ENCODE measurements around the gene MAPK7. TPM values are rescaled to one million over a fixed set of nuclear protein-coding genes. Genes with fewer than 3 reads are reported as not detected.

The MAPK7 gene
- total and polyA plus RNA-seq, 10 of the 15 experiments (the other 5 are each of a cell fraction or from before 2014, with no cell fraction given): 0.37 to 13.5 (median 5.6) TPM

DNA sequence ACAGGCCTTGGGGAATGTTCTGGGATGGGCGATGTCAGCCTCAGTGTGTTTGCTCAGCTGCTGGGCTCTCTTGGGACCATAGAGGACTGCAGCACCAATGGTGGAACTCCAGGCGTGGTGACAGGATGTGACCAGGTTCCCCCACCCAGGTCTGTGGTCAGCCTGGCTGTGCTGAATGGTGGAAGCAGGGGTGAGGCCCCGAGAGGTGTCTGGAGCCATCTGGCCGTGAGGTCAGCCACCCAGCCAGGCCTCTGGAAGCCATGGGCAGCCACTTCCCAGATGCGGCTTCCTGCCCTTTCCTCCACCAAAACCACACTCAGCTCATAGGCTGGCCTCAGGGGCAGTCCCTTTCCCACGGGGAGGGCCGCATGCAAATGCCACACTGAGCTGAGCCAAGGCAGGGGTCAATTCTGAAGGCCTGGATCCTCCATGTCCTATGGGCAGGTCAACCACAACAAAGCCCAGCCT lies 7.8 kb upstream of the MAPK7 start (continued):
- no peak for TF ChIP-seq NFYA (IDR thresholded peaks at IDR 0.05; ENCODE audit: borderline replicate concordance, low read depth, low read length)
- peak; percentile 78 for TF ChIP-seq RUNX3 (IDR thresholded peaks at IDR 0.05; ENCODE audit: low read length)
- TF ChIP-seq, protein P1, sequence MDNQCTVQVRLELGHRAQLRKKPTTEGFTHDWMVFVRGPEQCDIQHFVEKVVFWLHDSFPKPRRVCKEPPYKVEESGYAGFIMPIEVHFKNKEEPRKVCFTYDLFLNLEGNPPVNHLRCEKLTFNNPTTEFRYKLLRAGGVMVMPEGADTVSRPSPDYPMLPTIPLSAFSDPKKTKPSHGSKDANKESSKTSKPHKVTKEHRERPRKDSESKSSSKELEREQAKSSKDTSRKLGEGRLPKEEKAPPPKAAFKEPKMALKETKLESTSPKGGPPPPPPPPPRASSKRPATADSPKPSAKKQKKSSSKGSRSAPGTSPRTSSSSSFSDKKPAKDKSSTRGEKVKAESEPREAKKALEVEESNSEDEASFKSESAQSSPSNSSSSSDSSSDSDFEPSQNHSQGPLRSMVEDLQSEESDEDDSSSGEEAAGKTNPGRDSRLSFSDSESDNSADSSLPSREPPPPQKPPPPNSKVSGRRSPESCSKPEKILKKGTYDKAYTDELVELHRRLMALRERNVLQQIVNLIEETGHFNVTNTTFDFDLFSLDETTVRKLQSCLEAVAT (IDR thresholded peaks at IDR 0.05): no peak
- TF ChIP-seq POLR2A (IDR thresholded peaks at IDR 0.05; ENCODE audit: low read depth, low read length): 0 out of 2 replicates have a peak, but pooled peaks have one; percentile 24
- no peak for TF ChIP-seq MYB (IDR thresholded peaks at IDR 0.05; ENCODE audit: borderline replicate concordance, low read depth, low read length)
- no peak for TF ChIP-seq TCF3 (IDR thresholded peaks at IDR 0.05; ENCODE audit: borderline replicate concordance, insufficient read depth, low read depth, low read length)
- TF ChIP-seq RBBP5 (conservative IDR thresholded peaks at IDR 0.05): no peak
- TF ChIP-seq NFIC (IDR thresholded peaks at IDR 0.05; ENCODE audit: low read depth, low read length): no peak
- no peak for TF ChIP-seq CEBPB (IDR thresholded peaks at IDR 0.05; ENCODE audit: borderline replicate concordance in 1 of 2, low read depth in 2 of 2, low read length in 2 of 2)
- TF ChIP-seq KLF5 (IDR thresholded peaks at IDR 0.05; ENCODE audit: partially characterized antibody): no peak
- TF ChIP-seq MXI1 (IDR thresholded peaks at IDR 0.05; ENCODE audit: low read depth, low read length): no peak
- no peak for TF ChIP-seq CUX1 (IDR thresholded peaks at IDR 0.05; ENCODE audit: insufficient replicate concordance, low read depth, low read length)
- TF ChIP-seq, protein P2, sequence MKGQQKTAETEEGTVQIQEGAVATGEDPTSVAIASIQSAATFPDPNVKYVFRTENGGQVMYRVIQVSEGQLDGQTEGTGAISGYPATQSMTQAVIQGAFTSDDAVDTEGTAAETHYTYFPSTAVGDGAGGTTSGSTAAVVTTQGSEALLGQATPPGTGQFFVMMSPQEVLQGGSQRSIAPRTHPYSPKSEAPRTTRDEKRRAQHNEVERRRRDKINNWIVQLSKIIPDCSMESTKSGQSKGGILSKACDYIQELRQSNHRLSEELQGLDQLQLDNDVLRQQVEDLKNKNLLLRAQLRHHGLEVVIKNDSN (IDR thresholded peaks at IDR 0.05; ENCODE audit: borderline replicate concordance, extremely low read length, insufficient read depth, low read depth, low read length): no peak
- TF ChIP-seq SMAD5 (IDR thresholded peaks at IDR 0.05; ENCODE audit: low read depth): no peak
- peak; percentile 65; the same call in 1 of the 2 replicates for TF ChIP-seq NFYB (IDR thresholded peaks at IDR 0.05; ENCODE audit: insufficient read depth, low read depth, low read length)
- no peak for TF ChIP-seq NBN (IDR thresholded peaks at IDR 0.05)
- no peak for TF ChIP-seq ZNF622 (IDR thresholded peaks at IDR 0.05)
- peak; percentile 38 for TF ChIP-seq EED (IDR thresholded peaks at IDR 0.05; ENCODE audit: low read depth)
- TF ChIP-seq CREM (IDR thresholded peaks at IDR 0.05; ENCODE audit: low read depth): no peak
- TF ChIP-seq, protein P3, sequence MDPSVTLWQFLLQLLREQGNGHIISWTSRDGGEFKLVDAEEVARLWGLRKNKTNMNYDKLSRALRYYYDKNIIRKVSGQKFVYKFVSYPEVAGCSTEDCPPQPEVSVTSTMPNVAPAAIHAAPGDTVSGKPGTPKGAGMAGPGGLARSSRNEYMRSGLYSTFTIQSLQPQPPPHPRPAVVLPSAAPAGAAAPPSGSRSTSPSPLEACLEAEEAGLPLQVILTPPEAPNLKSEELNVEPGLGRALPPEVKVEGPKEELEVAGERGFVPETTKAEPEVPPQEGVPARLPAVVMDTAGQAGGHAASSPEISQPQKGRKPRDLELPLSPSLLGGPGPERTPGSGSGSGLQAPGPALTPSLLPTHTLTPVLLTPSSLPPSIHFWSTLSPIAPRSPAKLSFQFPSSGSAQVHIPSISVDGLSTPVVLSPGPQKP (IDR thresholded peaks at IDR 0.05; ENCODE audit: low read depth, low read length): no peak
- TF ChIP-seq SP1 (IDR thresholded peaks at IDR 0.05; ENCODE audit: low read depth, low read length): no peak
- no peak for TF ChIP-seq GATAD2B (conservative IDR thresholded peaks at IDR 0.05; ENCODE audit: low read depth)
